ENCODE results near the gene RANBP17. TPM values are rescaled to one million over a fixed set of nuclear protein-coding genes. Genes with fewer than 3 reads are reported as not detected.
"Not testable (repeated sequence)": the region's sequence is repeated elsewhere in the genome, so short reads cannot be mapped to it uniquely, and the experiment has no call there.

RANBP17 gene
- total RNA-seq (2014; rRNA removed; shearing (Covaris generic)): 3.7 and 7.5 TPM in 2 replicates

- DNase-seq (ENCODE audit: low spot score): peak; percentile 74
Observed at GRCh38 chr5:170861917-170862766, at the start of gene RANBP17. RANBP17 (plus strand) TSS chr5:170862018.

DNA sequence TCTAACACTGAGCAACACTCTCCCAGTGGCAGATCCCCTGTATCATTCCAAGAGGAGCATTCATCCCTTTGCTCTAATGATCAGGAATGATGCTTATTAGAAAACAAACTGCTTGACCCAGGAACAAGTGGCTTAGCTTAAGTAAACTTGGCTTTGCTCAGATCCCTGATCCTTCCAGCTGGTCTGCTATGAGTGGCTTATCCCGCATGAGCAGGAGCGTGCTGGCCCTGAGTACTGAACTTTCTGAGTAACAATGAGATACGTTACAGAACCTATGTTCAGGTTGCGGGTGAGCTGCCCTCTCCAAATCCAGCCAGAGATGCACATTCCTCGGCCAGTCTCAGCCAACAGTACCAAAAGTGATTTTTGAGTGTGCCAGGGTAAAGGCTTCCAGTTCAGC, 48.6 kb upstream of the RANBP17 start:
- DNase-seq (ENCODE audit: low spot score): no peak

DNA sequence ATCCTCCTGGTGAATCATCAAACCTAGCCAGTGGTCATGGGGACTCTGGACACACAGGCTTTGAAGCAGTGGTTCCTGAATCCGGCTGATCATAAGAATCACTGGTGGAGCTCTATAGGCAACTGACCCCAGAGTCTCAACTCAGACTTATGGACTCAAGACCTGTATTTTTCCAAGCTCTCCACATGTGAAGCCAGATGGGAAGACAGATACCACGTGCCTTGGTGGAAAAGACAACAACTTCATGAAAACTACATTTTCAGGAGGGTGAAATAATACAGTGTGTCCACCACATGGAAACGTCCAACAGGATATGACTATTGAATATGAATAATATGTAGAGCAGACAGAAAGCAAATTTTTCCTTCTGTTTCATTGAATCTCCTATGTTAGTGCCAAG, 44.6 kb upstream of the RANBP17 start:
- DNase-seq (ENCODE audit: low spot score): no peak

DNA sequence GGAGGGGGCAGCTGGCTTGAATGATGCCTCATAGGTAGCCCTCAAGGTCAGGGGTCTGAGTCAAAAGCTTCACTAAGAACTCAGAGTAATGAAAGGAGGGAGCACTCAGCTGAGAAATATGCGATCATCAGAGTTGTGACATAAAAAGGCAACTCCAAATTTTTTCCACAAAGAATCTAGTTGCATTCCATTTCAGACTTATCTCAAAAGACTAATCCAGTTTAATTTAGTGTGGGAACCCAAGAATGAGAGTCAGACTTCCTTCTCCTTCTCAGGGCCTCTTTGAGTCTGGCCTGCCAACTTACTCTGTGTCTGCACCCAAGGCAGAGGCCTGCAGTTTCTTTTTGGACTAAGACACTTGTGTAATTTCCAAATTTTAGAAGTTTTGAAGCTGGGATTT, 43.6 kb upstream of the RANBP17 start:
- no peak for DNase-seq (ENCODE audit: low spot score)

DNA sequence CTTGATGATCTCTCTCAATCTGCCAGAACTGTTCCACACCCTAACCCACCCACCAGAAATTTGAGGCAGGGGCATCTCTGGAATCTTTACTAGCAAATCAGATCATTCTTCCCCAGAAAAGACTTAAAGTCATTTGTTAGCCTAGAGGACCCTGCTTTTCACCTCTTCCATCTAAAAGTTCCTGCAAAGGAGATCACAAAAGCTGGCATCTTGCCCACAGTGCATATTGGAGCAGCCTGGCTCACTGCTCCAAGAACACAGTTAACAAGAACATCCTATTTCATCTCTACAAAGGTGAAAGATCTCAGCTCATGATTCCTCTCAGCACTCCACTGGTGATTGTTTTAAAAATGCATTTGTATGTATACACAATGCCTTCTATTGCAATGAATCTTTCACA, 42.0 kb upstream of the RANBP17 start:
- DNase-seq (ENCODE audit: low spot score): no peak

DNA sequence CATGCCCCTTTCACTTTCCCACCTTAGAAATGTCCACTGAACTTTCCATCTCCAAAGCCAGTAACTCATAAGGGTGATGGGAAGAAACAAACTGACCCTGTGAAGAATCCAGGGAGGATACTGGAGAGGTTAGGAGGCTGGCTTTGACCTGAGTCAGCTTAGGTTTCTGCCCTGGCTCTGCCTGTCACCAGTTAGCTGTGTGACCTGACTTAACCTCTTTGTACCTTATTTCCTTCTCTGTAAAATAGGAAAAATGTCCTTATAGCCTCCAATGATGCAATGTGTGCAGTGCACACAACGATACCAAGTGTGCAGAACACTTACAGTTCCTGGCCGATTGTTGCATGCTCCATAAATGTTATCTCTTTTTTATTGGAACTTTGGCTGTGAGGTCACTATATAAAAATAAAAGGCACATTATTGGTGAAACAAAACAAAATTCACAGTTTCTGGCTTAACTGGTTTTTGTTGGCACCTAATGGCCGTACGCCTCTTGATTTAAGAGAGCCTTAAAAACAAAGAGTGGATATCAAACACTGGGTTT, 40.5 kb upstream of the RANBP17 start:
- DNase-seq (ENCODE audit: low spot score): no peak

DNA sequence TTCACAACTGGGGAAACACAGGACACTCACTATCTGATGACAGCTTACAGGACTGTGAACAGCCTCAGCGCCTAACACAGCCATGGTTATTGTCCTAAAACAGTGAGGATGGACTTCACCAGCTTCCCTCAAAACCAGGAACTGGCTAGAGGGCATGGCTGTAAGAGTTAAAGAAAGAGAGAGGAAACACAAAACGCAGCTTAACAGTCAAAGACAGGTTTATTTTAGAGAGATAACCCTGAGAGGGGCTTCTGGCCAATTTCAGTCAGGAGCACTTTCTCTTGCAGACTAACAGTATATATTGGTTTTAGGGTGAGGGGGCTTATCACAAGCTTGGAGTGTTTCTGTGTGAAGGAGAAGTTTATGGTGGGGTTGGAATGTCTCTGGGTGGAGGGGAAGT, 35.7 kb upstream of the RANBP17 start:
- no peak for DNase-seq (ENCODE audit: low spot score)

- no peak for DNase-seq (ENCODE audit: low spot score)
Observed at GRCh38 chr5:170832241-170832640, 29.6 kb upstream of the RANBP17 start.

GRCh38 chr5:170833981-170834380, 27.8 kb upstream of the RANBP17 start:
- not testable (repeated sequence) for DNase-seq (ENCODE audit: low spot score)

GRCh38 chr5:170836226-170836625, 25.6 kb upstream of the RANBP17 start:
- DNase-seq (ENCODE audit: low spot score): peak; percentile 14

DNA sequence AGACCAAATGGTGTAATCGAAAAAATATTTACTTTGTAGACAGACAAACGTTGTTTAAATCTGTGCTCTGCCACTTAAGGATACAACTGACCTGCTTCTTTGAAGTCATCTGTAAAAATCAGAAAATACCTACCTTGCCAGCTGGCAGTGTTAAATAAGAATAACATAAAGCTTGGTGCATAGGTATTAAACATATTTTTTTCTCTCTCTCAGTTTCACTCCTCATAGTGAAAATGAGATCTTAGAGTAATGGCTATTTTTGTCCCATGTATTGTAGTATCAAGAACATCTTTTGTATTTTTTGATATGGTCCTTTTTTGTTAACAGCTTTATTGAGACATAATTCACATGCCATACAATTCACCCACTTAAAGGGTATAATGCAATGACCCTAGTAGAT, 17.9 kb upstream of the RANBP17 start:
- DNase-seq (ENCODE audit: low spot score): no peak

DNA sequence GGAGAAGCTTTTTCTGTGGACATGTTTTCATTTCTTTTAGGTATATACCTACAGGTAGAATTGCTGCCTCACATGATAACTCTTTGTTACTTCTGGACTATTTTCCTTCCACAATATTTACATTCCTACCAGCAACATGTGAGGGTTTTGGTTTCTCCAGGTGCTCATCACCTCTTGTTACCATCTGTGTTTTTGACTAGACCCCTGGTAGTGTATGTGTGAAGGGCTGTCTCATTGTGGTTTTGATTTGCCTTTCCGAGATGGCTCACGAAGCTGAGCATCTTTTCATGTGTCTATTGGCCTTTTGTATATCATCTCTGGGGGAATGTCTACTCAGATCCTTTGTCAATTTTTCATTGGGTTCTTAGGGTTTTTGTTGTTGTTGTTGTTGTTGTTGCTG, 17.2 kb upstream of the RANBP17 start:
- no peak for DNase-seq (ENCODE audit: low spot score)

GRCh38 chr5:170846416-170846815, 15.4 kb upstream of the RANBP17 start:
- no peak for DNase-seq (ENCODE audit: low spot score)

GRCh38 chr5:170846846-170847245, 15.0 kb upstream of the RANBP17 start:
- DNase-seq (ENCODE audit: low spot score): no peak

- DNase-seq (ENCODE audit: low spot score): no peak
Observed at GRCh38 chr5:170848033-170848432, 13.8 kb upstream of the RANBP17 start.

- DNase-seq (ENCODE audit: low spot score): peak; percentile 14
Observed at GRCh38 chr5:170849374-170849773, 12.4 kb upstream of the RANBP17 start.

- DNase-seq (ENCODE audit: low spot score): no peak
Observed at GRCh38 chr5:170854566-170854965, 7.3 kb upstream of the RANBP17 start.

DNA sequence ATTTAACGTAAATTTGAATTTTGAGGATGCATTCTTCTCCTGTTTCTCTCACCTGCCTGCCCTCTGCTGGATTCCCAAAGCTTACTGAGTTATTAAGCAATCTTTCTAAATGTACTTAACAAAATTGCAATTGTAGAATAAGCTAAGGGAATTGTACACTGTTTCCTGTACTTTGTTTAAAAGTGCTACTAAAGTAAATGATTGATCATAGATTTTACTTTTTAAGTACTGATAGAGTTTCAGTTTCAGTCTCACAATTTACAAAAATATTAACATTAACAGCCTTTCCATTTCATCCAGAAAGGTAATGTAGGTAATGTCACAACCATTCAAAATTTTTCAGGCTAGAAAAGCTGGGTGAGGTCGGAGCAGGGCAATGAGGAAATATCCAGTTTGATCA, 4.8 kb upstream of the RANBP17 start:
- no peak for DNase-seq (ENCODE audit: low spot score)

GRCh38 chr5:170860415-170860814, 1.4 kb upstream of the RANBP17 start:
- no peak for DNase-seq (ENCODE audit: low spot score)

DNA sequence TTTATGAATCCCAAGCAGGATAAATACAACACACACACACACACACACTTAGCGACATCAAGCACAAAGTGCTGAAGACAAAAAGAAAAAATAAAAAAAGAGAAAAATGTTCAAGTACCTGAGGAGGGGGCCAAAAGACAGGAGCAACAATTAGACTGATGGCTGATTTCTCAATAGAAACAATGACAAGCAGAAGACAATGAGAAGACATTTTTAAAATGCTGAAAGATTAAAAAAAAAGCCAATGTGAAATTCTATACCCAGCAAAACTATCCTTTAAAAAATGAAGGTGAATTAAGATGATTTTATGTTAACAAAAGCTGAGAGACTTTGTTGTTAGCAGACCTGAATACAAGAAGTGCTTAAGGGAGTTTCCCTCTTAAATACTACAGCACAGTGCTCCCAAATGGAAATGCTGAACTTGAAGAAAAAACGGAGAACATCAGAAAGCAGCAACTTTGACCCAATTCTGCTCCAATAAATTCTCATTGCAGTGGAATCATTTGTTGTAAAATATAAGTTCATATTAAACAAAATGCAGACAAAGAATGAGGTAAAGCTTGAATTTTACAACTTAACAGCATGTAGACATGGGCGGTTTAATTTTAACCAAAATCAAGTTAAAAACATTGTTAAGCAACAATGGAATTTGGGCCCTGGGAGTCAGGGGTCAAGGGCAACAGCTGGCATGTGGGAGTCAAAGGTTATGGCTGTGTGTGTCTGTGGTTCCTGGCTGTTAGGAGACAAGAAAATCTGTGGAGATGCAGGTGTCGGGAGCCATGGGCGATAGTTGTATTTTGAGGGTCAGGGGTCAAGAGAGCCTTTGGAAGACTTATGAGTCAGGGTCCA, 776 bp upstream of the RANBP17 start:
- DNase-seq (ENCODE audit: low spot score): peak; percentile 4

GRCh38 chr5:170861667-170861916, 226 bp upstream of the RANBP17 start:
- no peak for DNase-seq (ENCODE audit: low spot score)

GRCh38 chr5:170863646-170864045, 1.8 kb downstream of the RANBP17 start:
- no peak for DNase-seq (ENCODE audit: low spot score)

- DNase-seq (ENCODE audit: low spot score): no peak
Observed at GRCh38 chr5:170865622-170866021, 3.8 kb downstream of the RANBP17 start.
